ENCODE measurements around the gene LRRK1.

DNA sequence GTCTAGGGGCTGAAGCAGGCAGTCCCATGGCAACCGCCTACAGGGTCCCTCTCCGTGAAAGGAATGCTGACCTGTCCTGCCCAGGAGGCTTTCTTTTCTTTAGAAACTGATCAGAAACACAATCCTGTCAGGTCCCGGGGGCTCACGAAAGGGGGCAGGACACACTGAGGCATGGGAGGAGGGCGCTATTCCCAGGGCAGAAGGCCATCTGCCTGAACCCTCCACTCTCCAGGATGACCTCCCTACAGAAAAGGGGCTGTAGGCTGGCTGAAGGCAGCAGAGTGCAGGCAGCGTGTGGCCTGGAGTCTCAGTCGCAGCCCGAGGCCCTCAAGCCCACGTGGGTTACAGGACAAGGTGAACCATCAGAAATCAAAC lies 18.4 kb upstream of the LRRK1 start:
- TF ChIP-seq, protein P1, sequence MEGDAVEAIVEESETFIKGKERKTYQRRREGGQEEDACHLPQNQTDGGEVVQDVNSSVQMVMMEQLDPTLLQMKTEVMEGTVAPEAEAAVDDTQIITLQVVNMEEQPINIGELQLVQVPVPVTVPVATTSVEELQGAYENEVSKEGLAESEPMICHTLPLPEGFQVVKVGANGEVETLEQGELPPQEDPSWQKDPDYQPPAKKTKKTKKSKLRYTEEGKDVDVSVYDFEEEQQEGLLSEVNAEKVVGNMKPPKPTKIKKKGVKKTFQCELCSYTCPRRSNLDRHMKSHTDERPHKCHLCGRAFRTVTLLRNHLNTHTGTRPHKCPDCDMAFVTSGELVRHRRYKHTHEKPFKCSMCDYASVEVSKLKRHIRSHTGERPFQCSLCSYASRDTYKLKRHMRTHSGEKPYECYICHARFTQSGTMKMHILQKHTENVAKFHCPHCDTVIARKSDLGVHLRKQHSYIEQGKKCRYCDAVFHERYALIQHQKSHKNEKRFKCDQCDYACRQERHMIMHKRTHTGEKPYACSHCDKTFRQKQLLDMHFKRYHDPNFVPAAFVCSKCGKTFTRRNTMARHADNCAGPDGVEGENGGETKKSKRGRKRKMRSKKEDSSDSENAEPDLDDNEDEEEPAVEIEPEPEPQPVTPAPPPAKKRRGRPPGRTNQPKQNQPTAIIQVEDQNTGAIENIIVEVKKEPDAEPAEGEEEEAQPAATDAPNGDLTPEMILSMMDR (IDR thresholded peaks at IDR 0.05): no peak
- TF ChIP-seq EP300 (IDR thresholded peaks at IDR 0.05): no peak
- TF ChIP-seq POLR2AphosphoS5 (IDR thresholded peaks at IDR 0.05): no peak
- no peak for TF ChIP-seq POLR2A (IDR thresholded peaks at IDR 0.05)

Data from sigmoid colon (tissue), 4 donors.